GM19452 (cell line): Measurements from ENCODE around the gene PPP4R2.
"Not testable (repeated sequence)": the region's sequence is repeated elsewhere in the genome, so short reads cannot be mapped to it uniquely, and the experiment has no call there.

Experiments
- ATAC-seq: cut with Tn5 transposase; IDR thresholded peaks from one replicate; pipeline ENCODE4 v1.9.1; 2021; ENCODE audit not compliant: unreplicated experiment

The PPP4R2 gene

GRCh38 chr3:73021301-73021835, 24.8 kb downstream of the PPP4R2 start:
- ATAC-seq = no peak

GRCh38 chr3:73024836-73025235, 28.2 kb downstream of the PPP4R2 start:
- no peak for ATAC-seq

DNA sequence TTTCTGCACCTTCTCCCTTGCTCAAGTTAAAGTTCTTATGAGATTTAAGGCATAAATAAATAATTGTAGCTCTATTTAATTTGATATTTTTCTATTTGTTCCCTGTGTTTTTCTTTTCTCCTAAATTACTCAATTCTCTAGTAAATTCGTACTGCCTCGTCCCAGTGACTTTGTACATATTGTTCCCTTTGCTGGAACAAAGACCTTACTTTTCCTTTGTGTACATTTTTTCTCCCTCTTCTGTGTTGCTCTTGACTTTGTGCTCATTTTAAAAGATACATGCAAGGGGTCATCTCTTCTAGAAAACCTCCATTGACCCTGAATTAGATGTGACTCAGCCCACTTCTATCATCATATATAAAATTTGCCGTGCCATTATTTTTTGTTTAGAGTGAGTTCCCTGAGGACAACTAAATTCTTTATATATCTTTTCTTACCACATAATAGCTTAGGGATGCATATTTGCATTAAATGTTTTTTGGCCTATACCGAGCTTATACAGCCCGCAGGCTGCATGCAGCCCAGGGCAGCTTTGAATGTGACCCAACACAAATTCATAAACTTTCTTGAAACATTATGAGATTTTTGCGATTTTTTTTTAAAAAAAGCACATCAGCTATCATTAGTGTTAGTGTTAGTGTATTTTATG, 29.6 kb downstream of the PPP4R2 start:
- no peak for ATAC-seq

- no peak for ATAC-seq
Observed at GRCh38 chr3:73026760-73027113, 30.1 kb downstream of the PPP4R2 start.

- ATAC-seq = no peak
Observed at GRCh38 chr3:73028803-73029202, 32.2 kb downstream of the PPP4R2 start.

GRCh38 chr3:73029321-73029796, 32.7 kb downstream of the PPP4R2 start:
- no peak for ATAC-seq

DNA sequence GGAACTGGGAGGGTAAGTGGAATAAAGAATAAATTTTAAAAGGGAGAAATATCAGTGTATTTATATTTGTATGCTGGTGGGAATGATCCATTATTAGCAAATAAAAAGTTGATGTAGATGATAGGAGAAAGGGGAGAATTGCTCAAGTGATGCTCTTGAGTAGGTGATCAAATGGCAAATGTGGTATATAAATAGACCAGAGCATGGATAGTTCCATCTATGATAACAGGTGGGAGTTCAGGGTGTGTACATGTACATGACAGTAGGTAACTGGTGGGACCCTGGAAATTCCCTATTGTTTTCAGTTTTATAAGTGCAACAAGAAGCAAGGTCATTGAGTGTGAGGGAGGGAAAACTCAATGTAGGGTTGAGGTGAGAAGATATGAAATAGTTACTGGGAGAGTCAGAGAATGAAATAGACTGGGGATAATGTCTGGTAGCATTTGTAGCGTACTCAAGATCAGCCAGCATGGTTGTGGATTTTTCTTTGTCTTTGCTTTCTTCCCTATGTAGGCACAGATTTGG, 33.5 kb downstream of the PPP4R2 start:
- ATAC-seq = no peak

- no peak for ATAC-seq
Observed at GRCh38 chr3:73031573-73032103, 35.0 kb downstream of the PPP4R2 start.

- no peak for ATAC-seq
Observed at GRCh38 chr3:73036694-73037591, 40.3 kb downstream of the PPP4R2 start.

DNA sequence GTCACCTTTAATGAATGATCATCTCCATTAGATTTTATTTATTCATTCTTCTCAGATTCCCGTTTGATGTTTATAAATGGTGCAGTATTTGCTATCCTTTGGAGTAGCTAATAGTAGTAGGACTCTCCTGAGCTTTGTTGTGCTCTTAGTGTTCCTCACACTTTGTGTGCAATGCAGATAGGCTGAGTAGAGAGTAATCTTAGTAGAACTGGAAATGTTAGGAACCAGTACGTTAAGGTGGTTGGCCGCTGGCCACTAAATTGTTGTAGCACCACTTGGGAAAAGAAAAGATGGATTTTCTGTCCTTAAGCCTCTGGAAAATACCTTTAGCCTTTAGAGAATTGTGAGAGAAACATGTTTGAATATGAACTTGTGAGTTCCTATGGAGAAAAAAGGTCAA, 44.9 kb downstream of the PPP4R2 start:
- no peak for ATAC-seq

GRCh38 chr3:73043414-73043813, 46.8 kb downstream of the PPP4R2 start:
- ATAC-seq = no peak

GRCh38 chr3:73045391-73045790, 48.8 kb downstream of the PPP4R2 start:
- ATAC-seq = no peak

GRCh38 chr3:73046195-73046594, 49.6 kb downstream of the PPP4R2 start:
- no peak for ATAC-seq

DNA sequence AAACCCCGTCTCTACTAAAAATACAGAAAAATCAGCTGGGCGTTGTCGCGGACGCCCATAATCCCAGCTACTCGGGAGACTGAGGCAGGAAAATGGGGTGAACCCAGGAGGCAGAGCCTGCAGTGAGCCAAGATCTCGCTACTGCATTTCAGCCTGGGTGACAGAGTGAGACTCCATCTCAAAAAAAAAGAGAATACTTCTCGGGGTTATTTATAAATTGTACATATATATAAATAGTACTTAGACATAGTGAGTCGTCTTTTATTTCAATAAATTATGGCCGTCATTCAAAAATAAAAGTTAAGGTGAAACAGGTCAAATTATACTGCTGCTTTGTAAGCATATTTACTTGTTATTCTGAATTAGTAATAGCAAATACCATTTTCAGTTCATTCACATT, 52.7 kb downstream of the PPP4R2 start:
- no peak for ATAC-seq

DNA sequence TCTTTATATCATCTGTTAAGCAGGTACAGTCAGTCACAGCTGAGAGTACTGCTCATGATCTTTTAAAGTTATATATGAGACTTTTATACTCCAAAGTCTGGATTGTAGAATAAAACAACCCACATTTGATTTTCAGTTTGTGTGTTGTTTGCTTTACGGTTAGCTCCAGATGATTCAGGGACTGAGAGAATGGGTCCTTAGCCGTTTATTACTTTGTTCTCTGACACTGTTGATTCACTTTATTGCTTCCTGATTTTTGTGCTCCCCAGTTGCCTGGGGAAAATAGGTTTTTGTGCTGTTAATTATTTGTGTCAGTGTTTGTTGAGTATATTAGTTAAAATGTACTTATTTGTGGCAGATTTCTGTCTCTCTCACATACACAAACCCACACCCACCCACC, 56.2 kb downstream of the PPP4R2 start:
- no peak for ATAC-seq

DNA sequence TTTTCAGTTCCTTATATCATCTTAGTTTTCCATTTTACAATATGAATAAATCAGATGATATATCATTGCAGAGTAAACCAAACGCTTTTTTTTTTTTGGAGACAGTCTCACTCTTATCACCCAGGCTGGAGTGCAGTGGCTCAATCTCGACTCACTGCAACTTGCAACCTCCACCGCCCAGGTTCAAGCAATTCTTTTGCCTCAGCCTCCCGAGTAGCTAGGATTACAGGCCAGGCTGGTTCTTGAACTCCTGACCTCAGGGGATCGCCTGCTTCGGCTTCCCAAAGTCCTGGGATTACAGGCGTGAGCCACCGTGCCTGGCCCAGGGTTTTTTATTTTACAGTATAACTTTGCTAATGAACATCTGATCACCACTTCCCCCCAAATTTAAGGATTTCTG, 59.0 kb downstream of the PPP4R2 start:
- no peak for ATAC-seq

DNA sequence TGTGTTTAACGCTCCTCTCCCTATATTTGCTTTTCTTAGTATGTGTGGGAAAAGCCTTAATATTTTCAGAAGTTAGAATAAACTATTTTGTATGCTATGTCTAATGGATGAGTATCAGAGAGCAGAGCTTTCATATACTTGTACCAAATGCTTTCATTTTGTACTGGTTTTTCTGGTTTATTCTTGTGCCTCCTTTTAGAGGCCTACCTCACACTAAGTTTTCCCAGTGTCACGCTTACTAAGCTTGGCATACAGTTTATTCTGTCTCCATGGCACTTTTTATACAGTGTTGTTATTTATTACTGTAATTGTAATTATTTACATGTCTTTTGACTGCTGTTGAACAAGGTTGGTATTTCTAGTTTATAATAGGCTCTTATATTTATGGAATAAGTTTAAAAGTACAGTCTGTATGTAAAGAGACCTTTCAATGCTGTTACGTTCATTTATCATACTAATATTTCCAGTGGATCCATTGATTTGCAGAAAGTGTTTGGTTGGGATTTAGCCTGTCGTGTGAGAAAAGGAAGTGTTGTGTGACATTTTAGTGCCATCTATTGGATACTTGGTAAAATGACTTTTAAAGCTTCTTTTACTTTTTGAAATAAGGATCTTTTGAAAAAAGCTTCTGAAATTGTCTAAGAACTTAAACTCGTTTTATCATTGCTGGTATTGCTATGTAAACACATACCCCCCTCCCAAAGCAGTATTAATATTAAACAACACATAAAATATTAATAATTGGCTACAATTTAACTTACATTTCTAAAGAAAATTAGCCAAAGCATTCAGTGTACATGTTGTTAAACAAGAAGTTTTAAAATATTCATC, 59.6 kb downstream of the PPP4R2 start:
- no peak for ATAC-seq

- no peak for ATAC-seq
Observed at GRCh38 chr3:73056845-73057150, 60.2 kb downstream of the PPP4R2 start.

DNA sequence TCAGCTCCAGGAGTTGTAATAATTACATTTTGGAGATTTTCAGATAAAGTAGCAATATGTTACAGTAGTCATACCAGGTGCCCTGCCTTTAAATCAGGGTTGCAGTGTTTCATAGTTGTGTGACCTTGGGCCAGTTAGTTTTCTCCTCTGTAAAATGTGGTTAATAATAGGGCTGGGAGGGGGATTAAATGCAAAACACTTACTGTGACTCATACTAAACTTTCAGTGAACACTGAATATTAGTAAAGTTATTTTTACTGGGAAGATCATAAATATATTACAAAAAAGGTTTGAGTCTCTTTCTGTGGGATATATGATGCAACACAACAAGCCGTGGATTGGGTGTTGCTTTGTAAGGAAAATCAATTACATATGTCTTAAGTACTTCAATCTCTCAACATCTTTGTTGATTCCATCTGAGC, 63.7 kb downstream of the PPP4R2 start:
- no peak for ATAC-seq

DNA sequence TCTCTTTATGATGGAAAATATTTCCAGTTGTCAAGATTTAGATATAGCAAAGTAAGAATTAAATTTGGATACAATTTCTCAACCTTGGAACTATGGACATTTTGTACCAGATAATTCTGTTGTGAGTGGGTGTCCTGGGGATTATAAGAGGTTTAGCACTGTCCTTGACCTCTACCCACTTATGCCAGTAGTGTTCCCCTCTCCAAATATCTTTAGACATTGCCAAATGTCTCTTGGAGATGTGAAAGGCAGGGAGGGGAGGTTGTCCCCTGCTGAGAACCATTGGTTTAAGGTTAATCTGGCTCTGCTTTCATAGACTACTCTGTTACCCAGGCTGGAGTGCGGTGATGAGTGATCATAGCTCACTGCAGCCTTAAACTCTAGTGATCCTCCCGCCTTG, 64.8 kb downstream of the PPP4R2 start, which contains the start of gene EBLN2:
Gene EBLN2 (plus strand): TSS at position 244 of the 400 bp plus-strand sequence. CDS start 423 bp downstream, outside the sequence.
- no peak for ATAC-seq

- not testable (repeated sequence) for ATAC-seq
Observed at GRCh38 chr3:73066243-73066642, 69.6 kb downstream of the PPP4R2 start.
